ENCODE measurements around the gene NHERF2.

Gene NHERF2

DNA sequence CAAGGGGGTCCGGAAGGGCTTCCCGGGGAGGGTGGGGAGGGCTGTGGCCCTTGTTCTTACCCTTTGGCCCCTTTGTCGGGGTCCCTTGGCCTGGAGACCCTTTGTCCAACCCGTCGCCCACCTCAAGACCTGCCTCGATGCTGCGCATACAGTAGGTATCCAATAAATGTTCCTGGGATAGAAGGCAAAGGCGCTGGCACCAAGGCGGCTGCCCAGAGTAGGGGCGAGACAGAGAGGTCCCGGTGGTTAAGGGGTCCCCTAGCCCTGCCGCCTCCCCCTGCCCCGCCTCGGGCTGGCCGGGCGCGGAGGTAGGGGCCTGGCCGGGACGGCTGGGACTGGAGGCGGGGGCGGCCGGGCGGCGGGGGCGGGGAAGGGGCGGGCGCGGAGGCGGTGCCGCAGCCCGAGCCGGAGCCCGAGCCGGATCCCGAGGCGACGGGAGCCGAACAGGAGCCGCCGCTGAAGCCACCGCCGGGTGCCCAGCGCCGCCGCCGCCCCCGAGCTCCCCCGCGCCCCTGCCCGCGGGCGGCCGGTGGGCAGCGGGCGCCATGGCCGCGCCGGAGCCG is at the start of gene NHERF2:
NHERF2 (plus strand) TSS at position 442 of the 563 bp plus-strand sequence; CDS start at position 546, 104 bp downstream.
- TF ChIP-seq GATA2 (IDR thresholded peaks at IDR 0.05; ENCODE audit: low read depth, low read length) (no peak), GATA3 (IDR thresholded peaks at IDR 0.05; ENCODE audit: low read depth, low read length) (no peak)

DNA sequence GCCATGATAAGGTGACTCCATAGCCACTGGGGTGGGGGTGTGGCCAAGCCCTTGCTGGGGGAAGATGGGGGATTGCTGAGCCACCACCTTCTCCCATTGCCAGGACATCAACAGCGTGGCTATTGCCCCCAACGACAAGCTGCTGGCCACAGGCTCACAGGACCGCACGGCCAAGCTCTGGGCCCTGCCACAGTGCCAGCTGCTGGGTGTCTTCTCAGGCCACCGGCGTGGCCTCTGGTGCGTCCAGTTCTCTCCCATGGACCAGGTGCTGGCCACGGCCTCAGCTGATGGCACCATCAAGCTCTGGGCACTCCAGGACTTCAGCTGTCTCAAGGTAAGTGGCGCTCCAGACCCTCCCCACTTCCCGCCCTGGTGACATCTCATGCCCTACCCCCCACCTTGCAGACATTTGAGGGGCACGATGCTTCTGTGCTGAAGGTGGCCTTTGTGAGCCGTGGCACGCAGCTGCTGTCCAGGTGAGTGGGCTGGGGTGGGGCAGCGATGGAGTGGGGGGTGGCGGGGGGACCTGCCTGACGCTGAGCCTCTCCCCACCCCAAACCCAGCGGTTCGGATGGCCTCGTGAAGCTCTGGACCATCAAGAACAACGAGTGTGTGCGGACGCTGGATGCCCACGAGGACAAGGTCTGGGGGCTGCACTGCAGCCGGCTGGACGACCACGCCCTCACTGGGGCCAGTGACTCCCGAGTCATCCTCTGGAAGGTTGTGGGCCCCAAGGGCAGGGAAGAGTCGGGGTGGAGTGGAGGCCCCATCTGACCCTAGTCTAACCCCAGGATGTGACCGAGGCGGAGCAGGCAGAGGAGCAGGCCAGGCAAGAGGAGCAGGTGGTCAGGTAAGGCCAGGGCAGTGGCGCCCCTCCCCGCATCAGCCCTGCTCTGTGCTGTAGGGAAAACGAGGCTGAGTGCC is 49.5 kb upstream of the NHERF2 start:
- TF ChIP-seq GATA2 (IDR thresholded peaks at IDR 0.05; ENCODE audit: low read depth, low read length) = no peak
- TF ChIP-seq GATA3 (IDR thresholded peaks at IDR 0.05; ENCODE audit: low read depth, low read length) = no peak

DNA sequence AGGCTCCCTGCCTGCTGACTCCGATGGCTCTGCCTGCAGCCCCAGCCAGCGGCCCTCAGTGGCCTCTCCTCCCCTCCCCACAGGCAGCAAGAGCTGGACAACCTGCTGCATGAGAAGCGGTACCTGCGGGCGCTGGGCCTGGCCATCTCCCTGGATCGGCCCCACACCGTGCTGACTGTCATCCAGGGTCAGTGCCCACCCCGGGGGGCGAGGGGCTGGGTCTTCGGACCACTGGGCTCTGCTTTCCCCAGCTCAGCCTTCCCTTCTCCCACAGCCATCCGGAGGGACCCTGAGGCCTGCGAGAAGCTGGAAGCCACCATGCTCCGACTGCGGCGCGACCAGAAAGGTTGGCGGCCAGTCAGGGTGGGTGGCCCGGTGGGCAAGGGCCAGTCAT is 48.8 kb upstream of the NHERF2 start:
- TF ChIP-seq GATA3 (IDR thresholded peaks at IDR 0.05; ENCODE audit: low read depth, low read length) (no peak), GATA2 (IDR thresholded peaks at IDR 0.05; ENCODE audit: low read depth, low read length) (no peak)

DNA sequence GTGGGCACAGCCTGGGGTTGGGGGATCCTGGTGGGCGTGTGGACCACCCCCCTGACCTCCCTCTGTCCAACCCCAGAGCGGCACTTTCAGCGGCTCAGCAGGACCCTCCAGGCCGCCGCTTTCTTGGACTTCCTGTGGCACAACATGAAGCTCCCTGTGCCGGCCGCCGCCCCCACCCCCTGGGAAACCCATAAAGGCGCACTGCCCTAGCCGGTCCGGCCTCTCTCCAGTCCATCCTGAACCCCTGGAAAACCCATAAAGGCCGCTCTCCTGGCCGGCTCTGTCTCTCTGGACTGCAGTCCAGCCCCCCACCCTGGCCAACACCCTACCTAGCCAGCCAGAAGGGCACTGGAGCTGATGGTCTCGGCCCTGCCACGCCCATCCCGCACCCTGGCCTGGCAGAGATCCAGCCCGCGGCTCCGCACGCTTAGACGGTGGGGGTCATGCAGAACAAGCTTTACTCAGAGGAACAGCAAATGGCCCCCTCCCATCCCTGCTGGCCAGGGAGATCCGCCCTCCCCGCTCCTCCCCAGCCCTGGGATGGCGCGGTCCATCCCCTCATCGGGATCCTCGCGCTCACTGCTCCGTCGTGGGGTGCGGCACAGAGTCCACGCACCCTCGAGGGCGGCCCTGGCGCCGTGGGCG is 48.1 kb upstream of the NHERF2 start:
- TF ChIP-seq GATA3 (IDR thresholded peaks at IDR 0.05; ENCODE audit: low read depth, low read length) (no peak), GATA2 (IDR thresholded peaks at IDR 0.05; ENCODE audit: low read depth, low read length) (no peak)

DNA sequence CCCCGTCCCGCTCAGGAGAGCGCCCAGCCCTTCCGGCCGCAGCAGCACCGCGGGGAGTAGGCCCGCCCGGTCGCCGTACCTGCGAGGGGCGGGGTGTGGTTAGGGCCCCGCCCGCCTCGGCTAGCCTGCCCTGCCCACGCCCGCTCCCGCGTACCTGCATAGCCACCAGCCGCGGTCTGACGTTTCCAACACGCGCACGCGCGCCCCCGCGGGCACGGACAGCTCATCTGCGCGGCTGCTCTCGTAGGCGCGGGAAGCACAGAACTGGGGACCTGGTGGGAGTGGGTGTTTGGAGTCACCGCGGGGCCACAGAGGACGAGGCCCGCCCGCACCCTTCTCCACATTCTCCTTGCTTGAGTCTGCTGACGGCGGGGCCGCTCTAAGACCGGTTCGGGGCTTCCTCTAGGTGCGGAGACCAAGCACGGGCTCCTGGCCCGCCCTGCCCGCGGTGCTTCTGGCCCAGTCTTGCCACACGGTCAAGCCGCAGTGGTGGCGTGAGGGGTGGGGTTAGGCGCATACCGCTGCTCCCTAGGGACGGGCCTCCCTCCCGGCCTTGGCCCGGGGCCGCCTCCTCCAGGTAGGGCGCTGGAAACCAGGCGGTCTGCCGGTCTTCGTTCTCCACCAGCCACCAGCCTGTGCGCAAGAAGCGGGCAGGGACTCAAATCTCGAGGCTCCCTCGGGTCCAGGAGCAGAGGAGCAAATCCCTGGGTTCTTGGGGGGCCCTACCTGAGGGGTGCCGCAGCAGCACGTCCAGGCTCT is 47.3 kb upstream of the NHERF2 start:
- TF ChIP-seq GATA2 (IDR thresholded peaks at IDR 0.05; ENCODE audit: low read depth, low read length) (no peak), GATA3 (IDR thresholded peaks at IDR 0.05; ENCODE audit: low read depth, low read length) (no peak)

DNA sequence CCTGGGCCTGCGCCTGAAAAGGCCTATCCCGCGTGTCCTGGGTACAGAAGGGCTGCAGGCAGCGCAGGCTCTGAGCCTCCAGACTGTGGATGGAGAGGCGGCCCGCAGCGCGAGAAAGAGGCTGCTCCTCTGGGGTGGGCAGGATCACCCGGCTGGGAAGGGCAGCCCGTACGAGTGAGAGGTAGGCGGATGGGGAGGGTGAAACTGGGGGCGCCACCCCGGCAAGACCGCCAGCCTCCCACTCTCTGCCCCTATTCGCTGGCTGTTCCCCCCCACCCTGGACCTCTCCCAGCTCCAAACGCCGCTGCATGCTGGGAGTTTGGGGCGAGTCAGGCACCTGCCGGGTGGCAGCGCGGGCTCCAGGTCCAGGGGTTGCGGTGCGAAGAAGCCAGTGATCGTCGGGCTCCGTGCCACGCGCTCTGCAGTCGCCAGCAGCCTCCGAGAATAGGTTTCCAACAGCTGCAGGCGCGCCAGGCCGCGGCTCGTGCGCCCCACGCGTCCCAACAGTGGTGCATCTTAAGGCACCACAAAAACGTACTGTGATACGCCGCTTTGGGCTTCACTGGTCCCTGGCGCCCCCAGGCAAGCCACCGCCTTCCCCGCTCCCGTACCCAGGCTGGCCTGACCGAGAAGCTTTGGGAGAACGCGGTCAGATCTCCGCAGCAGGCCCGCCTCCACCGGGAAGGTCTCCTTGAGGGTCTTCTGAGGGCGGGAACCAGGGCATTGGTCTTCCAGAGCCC is 46.5 kb upstream of the NHERF2 start:
- TF ChIP-seq GATA2 (IDR thresholded peaks at IDR 0.05; ENCODE audit: low read depth, low read length) (no peak), GATA3 (IDR thresholded peaks at IDR 0.05; ENCODE audit: low read depth, low read length) (no peak)

DNA sequence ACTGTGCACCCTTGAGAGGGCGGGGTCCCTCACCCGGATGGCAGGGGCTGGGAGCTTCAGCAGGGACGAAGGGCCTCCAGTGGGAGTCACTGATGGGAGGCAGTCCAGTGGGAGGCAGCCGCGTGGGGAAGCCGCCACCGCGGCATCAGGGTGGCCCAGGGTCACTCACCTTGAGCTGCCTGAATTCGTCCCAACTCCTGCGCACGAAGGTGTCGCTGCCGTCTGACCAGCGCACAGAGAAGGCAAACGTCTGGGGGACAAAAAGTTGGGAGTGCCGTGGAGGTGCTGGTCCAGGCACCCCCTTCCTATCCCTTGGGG is 46.0 kb upstream of the NHERF2 start:
- no peak for TF ChIP-seq GATA3 (IDR thresholded peaks at IDR 0.05; ENCODE audit: low read depth, low read length)
- TF ChIP-seq GATA2 (IDR thresholded peaks at IDR 0.05; ENCODE audit: low read depth, low read length) = no peak

DNA sequence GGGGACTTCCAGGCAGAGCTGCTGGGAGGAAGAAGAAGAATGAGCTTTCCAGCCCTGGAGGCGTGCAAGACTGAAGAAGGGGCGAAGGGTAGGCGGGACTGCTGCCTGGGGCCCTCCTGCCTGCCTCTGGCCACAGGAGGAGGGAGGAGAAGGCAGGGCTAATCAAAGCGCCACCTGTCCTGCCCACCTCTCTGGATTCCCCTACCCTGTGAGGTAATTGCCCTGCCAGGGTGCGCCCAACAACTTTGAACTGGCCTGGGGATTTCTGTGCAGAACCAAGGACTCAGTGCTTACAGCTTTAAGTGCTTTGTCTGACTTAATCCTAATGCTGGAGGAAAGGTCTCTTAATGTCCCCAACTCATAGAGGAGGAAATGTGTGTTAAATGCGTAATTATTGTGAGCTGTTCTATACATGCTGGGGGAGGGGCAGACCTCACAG is 45.3 kb upstream of the NHERF2 start, which contains the start of gene NOXO1:
NOXO1 (minus strand) TSS at position 72 of the 439 bp plus-strand sequence. CDS start 290 bp downstream, outside the sequence.
- no peak for TF ChIP-seq GATA3 (IDR thresholded peaks at IDR 0.05; ENCODE audit: low read depth, low read length)
- TF ChIP-seq GATA2 (IDR thresholded peaks at IDR 0.05; ENCODE audit: low read depth, low read length) = no peak

DNA sequence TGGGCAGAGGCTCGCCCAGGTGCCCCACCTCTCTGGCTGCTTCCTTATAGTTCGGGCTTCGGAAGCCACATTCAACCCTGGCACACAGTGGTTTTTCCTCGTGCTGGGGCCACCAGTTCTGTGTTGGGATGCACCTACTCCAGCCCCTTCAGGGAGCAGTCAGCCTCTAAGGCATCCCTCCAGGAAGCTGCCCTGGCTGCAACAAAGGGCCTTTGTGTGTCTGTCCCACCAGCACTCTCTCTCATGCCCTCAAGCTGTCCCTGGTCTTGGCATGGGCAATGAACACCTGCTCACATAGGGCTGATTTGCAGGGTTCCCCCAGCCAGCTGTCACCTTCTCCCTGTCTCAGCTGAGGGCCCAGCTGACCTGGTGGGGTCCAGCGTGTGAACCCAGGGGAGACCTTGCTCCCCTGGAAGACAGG is 44.7 kb upstream of the NHERF2 start:
- TF ChIP-seq GATA2 (IDR thresholded peaks at IDR 0.05; ENCODE audit: low read depth, low read length) = no peak
- TF ChIP-seq GATA3 (IDR thresholded peaks at IDR 0.05; ENCODE audit: low read depth, low read length) = no peak

DNA sequence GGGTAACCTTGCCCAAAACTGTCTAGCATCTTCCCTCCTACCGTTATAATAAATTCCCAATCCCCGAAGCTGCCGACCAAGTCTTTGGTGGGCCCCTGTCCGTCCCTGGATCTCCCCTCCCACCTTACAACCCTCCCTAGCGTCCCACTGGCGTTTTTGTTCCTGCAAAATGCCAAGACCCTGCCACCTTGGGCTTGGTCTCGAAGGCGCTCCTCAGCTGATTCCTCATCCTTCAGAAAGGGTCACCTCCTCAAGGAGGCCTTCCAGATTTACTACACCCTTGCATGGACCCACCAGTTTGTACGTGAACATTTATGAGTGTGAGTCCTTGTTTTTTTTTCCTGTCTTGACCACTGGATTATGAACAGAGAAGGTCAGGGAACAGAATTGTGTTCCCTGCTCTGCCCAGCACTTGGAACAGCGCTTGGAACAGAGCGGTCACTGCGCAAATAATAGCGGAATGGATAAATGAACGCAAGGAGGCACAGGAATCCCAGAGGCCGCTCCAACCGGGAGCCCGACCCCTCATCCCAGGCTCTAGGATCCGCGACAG is 43.6 kb upstream of the NHERF2 start:
- TF ChIP-seq GATA2 (IDR thresholded peaks at IDR 0.05; ENCODE audit: low read depth, low read length) (no peak), GATA3 (IDR thresholded peaks at IDR 0.05; ENCODE audit: low read depth, low read length) (no peak)

DNA sequence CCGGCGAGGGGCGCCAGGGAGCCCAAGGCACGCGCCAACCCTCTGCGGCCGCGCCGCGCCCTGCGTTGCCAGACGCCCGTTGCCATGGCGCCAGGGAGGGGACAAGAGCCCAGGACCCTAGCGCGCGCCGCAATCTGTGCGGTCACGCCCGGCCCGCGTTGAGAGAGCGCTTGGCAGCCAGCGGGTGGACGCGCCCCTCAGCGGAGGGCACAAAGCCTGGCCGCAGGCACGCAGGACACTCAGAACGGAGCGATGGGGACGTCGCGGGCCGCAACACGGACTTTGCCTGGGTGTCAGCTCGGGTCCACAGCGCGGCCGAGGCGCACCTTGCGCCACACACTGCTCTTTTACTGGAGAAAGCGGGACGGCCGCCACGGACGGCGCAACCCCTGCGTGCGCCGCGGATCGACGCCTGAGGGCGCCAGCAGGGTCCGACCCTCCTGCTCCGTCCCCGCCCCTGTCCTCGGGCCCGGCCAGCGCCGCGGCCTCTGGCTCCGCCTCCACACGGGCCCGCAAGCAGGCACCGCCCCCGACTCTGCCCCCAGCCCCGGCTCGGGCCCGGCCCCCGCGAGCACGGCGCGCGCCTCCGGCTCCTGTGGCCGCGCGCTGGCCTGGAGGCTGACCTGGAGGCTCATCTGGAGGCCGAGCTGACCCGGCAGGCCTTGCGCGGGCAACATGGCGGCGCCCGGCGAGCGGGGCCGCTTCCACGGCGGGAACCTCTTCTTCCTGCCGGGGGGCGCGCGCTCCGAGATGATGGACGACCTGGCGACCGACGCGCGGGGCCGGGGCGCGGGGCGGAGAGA is 43.0 kb upstream of the NHERF2 start, which contains the start of gene GFER:
GFER (plus strand) TSS at position 650 of the 803 bp plus-strand sequence; CDS start at position 676, 26 bp downstream.
- TF ChIP-seq GATA2 (IDR thresholded peaks at IDR 0.05; ENCODE audit: low read depth, low read length) (no peak), GATA3 (IDR thresholded peaks at IDR 0.05; ENCODE audit: low read depth, low read length) (no peak)

All from SH-SY5Y (cell line).